DMS153 treated with DMSO at 0.1 percent for 48 hours (cell line): ENCODE data around the gene EIF2B2.
A peak's percentile ranks its signal among the peaks of the same experiment; 100 is the strongest.

Experiments
- DNase-seq: peaks from one replicate; lab custom pipeline; 2025; ENCODE audit not compliant: unreplicated experiment; lab: John Stamatoyannopoulos, UW

The EIF2B2 gene

DNA sequence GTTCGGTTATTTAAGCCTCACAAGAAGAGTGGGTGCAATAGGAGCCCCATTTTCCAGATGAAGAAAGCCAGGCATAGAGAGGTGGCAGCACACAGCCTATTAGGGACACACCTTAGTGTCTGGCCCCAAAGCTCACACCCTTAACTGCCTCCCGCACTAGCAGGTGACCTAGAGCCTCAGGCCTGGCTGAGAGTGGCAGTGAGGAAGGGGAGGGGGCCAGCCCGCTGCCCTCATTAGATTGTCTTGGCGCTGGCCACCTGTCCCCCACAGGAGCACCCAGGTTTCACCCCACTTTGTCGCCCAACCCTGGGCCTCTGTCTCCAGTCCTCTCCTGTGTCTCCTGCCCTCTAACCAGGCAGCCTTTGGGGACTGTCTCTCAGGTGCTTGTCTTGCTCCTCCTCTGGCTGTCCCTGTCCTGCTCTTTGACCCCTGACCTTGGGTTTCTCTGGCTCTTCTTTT is 28.8 kb upstream of the EIF2B2 start:
- DNase-seq = no peak

DNA sequence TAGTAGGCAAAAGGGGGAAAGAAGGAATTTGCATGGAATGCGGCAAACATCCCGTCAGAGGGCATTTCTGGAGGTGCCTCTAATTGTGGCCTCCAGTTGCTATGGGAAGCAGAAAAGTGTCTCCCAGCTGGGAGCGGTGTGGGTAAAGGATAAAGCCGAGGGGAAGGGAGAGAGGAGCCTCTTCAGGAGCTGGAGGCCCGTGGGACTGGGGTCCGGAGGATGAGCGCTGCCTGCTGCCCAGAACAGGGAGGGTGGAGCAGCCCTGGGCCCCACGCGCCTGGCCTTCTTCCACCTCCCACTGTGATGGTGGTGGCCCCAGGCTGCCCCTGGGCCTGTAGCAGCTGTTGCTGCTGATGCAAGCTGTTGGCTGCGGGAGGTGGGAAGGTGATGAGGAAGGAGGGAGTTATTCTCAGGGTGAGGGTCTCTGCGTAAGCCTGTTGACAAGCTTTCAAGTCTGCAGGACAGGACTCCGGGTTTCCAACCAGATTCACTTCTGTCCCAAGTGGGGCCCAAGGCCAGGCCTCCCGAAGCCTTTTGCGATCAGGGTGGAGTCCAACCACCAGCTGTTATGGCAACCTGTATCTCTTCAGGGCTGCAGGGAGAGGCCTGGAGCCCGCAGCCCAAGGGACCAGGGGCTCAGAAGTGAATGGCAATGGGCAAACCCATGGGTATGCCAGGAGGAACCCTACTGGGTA is 28.2 kb upstream of the EIF2B2 start:
- no peak for DNase-seq

DNA sequence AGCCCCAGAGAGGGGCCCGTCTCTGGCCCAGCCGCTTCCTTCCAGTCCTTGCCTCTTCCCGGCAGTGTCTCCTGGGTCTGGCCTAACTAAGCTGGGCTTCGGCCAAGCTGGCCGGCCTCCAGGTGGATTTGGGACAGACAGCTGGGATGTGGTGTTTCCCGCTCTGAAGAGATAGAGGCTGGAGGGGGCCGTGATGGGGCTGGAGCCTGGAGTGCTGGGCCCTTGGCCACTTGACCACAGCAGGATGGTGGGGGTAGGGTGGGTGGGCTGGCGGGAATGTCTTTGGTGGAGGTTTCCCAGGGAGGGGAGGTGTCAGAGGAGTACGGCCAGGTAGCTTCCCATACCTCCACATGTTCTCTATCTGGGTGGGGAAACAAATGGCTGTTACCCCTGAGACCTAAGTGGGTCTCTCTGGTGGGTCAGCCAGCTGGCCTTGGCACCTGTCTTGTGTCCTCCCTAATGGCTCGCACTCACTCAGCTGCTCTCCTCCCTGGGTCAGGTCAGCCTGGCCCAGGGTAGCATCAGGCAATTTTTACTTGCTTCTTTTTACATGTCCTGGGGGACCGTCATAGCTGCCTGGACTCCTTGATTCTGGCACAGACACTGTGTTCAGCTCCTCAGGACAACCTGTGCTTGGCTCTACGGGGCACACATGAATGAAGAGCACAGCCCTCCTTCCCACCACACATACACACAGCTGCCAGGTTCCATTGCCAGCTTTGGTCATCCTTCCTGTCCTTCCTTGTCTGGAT is 27.5 kb upstream of the EIF2B2 start:
- DNase-seq = no peak

DNA sequence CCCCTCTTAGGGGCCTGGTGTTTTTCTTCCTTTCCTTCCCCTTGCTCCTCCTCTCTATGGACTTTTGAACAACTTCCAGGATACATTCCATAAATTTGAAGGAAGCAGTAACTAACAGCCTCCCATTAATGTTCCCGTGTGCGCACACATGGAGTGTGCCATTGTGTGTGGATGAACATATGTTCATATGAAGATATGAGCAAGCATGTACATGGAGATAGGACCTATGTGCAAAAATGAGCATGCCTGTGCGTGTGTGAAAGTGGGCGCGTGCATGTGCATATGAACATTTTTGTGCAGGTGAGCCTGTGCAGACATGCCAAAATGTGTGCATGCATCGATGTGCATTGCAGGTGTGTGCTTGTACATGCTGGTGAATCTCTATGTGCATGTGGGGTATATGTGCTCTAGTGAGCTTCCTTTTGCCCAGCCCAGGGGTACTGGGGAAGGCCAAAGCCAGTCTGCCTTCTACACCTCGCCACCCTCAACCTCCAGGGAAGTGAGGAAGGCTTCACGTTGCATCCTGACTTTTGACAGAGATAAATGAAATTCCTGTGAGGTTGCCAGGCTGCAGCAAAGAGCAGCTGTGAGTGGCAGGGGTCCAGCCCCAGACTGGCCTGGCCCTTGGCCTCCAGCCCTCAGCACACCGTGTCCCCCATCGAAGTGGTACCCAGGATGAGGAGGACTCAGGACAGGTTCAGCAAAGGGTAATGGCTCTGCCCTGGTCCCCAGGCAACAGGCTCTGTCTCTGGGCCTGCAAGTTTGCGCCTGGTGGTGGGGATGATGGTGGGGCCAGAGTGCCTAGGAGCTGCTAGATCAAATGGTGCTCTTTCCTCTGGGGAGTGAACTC is 26.2 kb upstream of the EIF2B2 start:
- DNase-seq = no peak

DNA sequence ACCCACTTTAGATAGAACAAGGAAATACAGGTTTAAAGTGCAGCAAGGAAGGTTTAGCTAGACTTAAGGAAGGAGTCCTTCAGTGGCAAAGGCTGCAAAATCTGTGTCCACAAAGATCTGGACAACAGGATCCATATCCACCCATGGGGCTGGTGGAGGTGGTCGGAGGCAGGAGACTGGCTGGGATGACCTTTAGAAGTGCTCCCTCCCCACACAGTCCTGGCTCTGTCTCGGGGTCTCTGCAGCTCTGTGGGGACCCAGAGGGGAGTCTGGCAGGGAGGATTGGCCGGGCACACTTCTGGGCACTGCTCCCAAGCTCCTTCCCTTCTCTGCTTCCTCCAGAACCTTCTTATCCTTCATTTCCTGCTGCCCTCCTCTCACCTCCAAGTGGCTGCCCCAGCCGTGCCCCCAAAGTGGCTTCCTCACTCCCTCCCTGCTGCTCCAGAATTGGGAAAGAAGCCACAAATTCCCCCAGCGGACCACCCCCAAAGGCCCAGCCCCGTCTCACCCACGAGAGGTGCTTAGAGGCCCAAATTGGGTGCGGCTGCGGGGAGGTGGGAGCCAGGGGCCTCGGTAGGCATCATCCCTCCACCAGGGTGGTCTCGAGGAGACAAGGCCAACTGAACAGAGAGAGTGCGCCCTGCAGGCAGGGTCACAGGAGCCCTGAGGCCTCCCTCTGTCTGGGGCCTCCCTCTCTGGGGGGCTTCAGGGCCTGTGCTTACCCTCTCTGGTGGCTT is 25.4 kb upstream of the EIF2B2 start:
- no peak for DNase-seq

DNA sequence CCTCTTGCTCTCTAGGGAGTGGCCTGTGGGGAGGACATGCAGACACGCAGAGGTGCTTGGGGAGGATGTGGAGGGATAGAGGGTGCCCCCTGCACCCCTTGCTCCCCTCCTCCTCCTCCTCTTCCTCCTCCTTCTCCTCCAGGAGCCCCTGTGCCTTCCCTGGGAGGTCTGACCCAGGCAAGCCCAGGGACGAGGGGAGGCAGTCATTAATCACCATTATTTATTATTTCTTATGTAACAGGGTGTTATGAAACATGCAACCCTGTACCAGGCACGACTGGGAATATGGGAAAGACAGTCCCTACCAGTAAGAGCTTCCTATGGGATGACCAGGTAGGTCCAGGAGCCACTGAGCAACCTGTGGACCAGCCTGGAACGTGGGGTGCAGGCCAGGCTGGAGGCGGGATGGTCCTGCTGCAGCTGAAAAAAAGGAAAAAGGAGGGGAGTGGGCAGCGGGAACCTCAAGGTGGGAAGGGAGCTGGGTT is 24.8 kb upstream of the EIF2B2 start:
- no peak for DNase-seq

DNA sequence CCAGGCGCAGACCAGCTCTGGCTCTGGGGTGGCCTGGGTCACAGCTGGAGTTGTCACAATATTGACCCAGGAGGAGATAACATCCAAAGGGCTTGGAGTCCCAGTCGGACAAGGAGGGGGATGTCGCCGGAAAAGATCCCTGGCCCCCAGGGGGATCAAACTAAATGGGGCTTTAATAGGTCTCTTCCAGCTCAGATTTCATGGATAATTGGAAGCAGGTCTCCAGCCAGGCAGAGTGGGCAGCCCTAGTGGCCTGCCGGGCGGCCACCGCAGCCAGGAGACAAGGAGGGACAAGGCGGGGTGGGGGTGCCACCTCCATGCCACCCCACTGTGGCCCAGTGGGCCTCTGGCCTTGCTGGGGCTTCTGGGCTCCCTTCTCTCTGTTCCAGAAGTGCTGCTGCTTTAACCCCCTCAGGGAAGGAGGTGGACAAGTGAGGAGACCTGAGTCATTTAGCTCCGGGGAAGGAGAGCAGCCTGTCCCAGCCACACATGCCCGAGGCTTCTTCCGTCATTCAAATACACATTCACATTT is 24.2 kb upstream of the EIF2B2 start:
- no peak for DNase-seq

DNA sequence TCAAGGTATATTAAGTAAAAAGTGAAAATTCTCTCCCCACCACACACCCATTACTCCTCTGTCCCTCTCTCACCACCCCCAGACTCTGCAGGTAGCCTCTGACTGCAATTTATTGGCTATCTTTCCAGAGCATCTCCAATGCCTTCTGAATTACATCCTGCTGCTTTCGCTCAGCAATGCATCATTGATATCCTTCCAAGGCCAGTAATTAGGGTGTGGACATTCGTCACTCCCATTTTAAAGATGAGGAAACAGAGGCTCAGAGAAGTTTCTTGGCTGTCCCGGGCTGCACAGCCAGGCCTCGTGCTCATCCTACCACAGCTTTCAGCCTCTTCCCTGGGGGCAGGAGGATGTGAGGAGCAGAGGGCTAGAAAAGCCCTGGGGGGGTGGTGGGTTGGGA is 23.7 kb upstream of the EIF2B2 start:
- DNase-seq = no peak

DNA sequence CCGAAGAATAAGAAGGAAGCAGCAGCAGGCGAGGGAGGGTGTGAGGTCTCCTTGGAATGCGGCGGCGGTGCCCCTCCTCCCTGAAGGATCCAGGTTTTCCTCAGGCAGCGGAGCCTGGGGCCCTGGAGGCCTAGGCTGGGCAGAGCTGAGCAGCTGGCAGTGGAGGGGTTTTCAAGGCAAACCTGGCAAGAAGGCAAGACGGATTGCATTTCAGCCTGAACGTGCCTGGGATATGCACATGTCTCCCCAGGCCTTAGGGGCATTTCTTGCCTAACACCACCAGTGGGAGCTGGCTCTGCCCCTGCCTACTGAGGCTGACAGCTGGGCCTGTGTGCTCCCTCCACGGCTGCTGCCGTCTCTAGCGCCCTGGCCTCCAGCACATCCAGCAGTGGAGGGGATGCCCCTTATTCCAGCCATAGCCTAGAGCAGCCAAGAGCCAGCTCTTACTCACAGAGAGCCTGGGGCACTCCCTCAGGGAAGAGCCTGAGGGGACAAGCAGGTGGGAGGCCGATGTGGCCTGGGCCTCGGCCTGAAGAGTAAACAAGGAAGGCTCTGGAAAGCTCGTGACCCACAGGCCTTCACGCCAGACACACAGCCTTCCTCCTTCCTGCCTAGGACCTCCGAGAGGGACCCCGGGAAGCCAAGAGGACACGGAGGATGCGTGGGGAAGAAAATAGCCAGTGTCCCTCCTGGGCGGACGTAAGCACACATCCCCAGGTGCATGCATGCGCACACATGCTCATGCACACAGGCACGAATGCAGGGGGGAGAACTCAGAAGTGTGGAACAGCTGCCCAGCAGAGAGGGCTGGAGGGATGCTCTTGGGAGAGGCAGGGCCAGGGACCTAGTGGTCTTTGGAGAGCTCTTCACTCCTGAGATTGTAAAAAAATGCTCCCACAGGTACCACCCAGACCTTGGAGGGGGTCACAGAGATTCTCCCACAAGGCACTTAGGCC is 23.0 kb upstream of the EIF2B2 start:
- no peak for DNase-seq

DNA sequence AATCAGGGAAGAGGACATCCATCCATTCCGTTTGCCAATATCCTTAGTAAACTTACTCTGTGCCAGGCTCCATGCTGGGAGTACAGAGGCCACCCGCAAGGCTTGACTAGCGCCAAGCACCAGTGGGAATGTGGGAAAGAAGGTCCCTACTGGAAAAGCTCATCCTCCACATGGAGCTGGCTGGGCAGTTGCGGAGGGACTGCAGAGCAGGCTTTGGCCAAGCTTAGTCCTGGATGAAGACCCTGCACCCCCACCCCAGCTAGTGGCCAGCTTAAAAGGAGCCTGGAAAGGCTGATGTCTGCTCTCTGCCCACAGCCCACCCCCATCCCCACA is 22.4 kb upstream of the EIF2B2 start:
- no peak for DNase-seq

DNA sequence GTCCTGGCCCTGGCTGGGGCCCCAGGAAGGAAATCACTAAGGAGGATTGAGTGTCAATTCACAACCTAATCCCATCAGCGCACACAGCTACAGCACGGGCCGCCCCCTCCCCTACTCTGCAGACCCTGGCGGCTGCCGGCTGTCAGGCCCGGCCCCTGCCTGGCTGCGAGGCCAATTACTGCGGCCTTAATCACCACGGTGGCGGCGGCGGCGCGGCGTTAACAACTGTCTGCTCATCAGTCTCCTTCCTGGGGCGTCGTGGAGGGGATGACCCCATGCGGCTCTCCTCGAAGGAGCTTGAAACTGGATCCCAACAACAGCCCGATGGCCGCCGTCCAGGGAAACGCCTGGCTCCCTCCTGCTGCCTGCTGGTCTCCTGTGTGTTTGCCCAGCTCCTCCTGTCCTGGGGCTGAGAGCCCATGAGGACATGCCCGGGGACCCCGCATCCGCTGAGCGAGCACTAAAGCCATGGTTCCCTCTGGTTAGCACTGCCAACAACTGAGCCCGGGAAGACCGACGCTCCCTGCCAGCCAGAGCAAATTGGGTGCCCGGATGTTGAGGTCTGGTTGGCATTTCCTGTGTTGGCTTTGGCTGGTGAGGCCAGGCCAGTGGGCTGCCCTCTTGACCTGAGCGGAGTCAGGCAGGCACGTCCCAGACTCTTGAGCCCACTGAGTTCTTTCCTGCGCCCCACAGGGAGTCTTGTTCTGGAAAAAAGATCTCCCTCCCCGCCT is 21.8 kb upstream of the EIF2B2 start:
- no peak for DNase-seq

DNA sequence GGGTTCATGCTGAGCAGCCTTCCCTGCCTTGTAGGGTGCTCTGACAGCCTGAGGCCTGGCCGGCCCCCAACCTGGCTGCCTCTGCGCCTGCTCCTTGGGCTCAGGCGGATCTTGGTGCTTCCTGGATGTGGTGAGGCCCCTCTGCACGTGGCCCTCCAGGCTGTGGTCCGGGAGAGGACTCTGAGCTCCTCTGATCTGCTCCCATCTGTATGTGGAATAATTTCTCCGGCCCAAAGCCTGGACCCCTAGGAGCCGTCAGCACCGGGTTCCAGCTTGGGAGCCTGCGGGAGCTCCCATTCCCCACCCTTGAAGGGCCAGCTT is 21.3 kb upstream of the EIF2B2 start:
- DNase-seq = no peak

DNA sequence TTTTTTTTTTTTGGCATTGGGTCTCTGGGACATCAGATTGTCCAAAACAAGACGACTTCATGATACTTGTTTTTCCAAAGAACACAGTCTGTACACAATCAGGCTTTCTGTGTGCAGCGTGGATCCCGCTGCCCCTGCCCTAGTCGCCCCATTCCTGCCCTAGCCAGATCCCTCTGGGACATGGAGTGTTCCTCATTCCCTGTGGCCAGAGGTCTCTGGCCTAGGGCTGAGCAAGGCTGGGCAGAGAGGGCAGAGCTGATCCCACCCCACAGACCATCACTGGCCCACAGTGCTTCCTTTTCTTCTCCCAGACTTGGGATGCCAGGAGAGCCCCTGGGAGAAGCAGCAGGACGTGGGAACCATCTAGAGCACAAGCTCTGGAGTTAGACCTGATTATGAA is 20.9 kb upstream of the EIF2B2 start:
- no peak for DNase-seq

DNA sequence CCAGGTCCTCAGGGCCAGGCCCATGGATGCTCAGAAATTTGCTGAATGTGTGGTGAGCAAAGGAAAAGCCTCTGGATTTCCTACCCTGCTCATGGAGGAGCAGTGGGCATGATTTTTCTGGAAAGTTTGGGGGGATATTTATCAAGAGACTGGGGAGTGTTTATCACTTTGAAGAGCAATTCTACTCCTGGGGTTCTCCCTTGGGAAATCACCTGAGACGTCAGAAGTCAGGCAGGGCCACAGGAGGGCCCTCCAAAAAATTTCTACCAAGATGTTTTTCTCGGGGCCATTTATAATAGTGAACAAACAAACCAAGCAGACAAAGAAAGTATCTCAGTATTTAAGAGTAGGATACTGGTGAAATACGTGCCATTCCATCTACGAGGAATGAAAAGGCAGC is 20.1 kb upstream of the EIF2B2 start:
- DNase-seq = no peak

DNA sequence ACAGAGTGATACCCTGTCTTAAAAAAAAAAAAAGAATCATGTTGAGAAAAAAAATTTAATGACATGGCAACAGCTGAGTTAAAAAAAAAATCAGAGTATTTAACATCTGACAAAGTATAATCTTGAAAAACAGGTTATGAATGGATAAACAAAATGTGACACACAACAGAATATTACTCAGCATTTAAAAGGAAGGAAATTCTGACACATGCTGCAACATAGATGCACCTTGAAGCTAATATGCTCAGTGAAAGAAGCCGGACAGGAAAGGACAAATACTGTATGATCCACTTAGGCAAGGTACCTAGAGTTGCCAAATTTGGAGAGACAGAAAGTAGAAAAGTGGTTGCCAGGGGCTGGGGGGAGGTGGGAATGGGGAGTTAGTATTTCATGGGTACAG is 19.4 kb upstream of the EIF2B2 start:
- no peak for DNase-seq

DNA sequence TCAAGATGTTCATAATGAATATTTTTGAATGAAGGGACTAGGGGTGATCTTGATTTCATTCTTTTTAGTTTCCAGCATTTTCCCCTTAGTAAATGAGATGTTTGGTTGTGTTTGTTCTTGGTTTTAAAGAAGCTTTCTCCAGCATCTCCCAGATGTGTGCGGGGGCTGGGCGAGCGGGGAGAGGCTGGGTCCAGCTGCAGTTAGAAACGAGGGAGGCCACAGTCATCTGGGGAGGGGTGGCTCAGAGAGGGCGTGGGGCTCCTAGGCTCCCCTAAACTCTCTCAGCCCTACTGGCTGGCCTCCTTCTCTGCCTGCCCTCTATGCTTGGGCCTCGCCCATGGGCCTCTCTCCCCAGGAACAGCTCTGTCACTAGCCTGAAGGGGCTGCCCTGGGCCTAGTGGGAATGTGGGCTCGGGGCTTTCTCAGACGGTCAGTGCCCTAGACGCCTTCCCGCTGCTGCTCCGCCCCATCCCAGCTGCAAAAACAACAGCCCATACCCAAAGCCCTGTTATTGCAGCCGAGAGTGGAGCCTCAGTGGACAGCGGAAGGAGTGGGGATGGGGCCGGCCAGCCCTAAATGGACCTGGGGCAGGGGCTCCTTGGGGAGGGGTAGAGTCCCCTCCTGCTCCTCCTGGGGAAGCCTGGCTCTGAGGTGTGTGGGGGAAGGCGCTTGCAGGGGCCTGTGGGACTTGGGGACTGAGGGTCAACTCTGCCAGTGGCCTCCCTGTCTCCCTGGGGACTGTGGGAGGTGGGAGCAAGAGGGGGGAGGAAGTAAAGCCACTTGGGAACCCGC is 18.3 kb upstream of the EIF2B2 start:
- DNase-seq = no peak

DNA sequence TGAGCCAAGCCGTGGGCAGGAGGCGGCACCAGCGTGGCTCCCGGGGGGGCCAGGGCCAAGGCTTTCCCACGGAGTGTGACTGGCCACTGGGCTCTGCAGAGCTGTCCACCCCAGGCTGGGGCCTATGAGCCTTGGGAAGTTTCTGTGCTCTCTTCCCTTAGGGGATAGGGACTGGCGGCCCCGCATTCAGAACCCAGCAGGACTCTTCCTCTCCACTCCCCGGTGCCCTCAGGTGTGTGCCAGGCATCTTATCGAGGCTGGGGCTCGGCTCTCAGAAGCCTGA is 17.8 kb upstream of the EIF2B2 start:
- DNase-seq = no peak

DNA sequence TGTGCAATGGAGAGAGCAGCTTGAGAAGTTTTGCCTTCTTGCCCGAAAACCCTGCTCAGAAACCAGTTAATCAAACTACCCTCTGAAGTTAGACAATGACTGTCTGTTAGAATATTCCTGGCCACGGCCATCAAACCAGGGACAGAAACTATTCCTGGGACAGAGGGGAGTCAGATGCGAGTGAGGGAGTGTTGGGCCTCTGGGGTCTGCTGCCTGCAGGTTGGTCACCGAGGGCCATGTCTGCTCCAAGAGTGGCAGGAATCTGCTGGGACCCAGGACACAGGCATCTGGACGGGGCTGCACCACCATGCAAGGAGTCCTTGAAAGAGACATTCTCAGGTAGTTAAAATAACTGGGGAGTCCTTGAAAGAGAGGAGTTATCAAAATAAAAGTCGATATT is 16.9 kb upstream of the EIF2B2 start:
- DNase-seq = no peak

DNA sequence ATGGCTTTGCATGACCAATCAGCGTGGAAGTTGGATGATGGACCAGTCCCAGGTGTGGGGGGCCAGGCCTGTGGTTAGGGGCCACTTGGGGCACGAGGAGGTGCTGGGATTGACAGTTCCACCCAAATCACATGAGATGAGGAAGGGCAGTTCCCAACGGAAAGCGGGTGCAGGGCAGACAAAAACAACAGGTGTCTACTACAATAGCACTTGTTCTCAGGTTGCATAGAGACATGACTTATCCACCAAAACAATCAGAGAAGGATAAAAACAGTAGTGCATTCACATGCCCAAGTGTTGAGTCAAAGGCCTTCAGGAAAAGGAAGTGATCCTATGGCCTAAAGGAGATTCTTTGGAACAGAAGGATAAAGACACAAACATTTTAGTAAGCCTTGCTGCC is 14.6 kb upstream of the EIF2B2 start:
- peak; percentile 13 for DNase-seq
